Fibroblast of villous mesenchyme (primary cell): Measurements from ENCODE around the gene AP1M1. TPM values are rescaled to one million over a fixed set of nuclear protein-coding genes. Genes with fewer than 3 reads are reported as not detected.

ENCODE experiments used
- DNase-seq: peaks from one replicate; pipeline ENCODE4 v3.0.0-alpha.2; 2010; ENCODE audit warnings: low read depth
- H3K4me3 ChIP-seq: 2 replicates; pipeline ENCODE4 v1.5.1; 2011; ENCODE audit warnings: low read depth, mild to moderate bottlenecking, low read length
- CTCF ChIP-seq: IDR thresholded peaks from 2 replicates; pipeline ENCODE4 v1.5.1; 2012; ENCODE audit warnings: low read depth, mild to moderate bottlenecking, low read length; ENCODE audit not compliant: insufficient read depth
- total RNA-seq: library from RNA; depleted of rRNA; stranded (reverse); fragments of >200 nt; gene quantifications from 2 replicates; pipeline ENCODE4 v1.2.3, GENCODE V29; 2012

AP1M1 gene
- total RNA-seq, 1 donor: 78.6 TPM

- DNase-seq: peak; percentile 30
- no peak overlapping the region for H3K4me3 ChIP-seq
- no peak for TF ChIP-seq CTCF
These were observed 52.2 kb downstream of the AP1M1 start for GRCh38 chr19:16249826-16250404.

GRCh38 chr19:16252459-16253205 lies 54.9 kb downstream of the AP1M1 start:
- H3K4me3 ChIP-seq: no peak overlapping the region
- TF ChIP-seq CTCF: no peak
- DNase-seq: no peak

GRCh38 chr19:16254851-16255408 lies 57.2 kb downstream of the AP1M1 start:
- DNase-seq: no peak
- H3K4me3 ChIP-seq: no peak overlapping the region
- no peak for TF ChIP-seq CTCF

GRCh38 chr19:16257509-16258002 lies 59.8 kb downstream of the AP1M1 start:
- TF ChIP-seq CTCF: no peak
- H3K4me3 ChIP-seq: no peak overlapping the region
- DNase-seq: no peak

GRCh38 chr19:16258440-16258903 lies 60.8 kb downstream of the AP1M1 start:
- H3K4me3 ChIP-seq: no peak overlapping the region
- no peak for DNase-seq
- TF ChIP-seq CTCF: no peak

GRCh38 chr19:16259385-16260159 lies 61.9 kb downstream of the AP1M1 start:
- no peak overlapping the region for H3K4me3 ChIP-seq
- no peak for DNase-seq
- no peak for TF ChIP-seq CTCF
